ENCODE data around the gene CCDC186. TPM values are rescaled to one million over a fixed set of nuclear protein-coding genes. Genes with fewer than 3 reads are reported as not detected.

The CCDC186 gene
- total RNA-seq, 1 experiment from 2014 or later: 26.3 TPM

GRCh38 chr10:114176511-114176910 lies 2.5 kb upstream of the CCDC186 start:
- peaks cover 19% of the 10 kb centered on the region for H3K36me3 Mint-ChIP-seq (ENCODE audit: insufficient read depth, unreplicated experiment)
- H3K27ac Mint-ChIP-seq (ENCODE audit: unreplicated experiment): no peak overlapping the region
- intact Hi-C loops (cut with micrococcal nuclease; ENCODE audit: unreplicated experiment): no loop called here
- peaks cover 9% of the 10 kb centered on the region; the same call in 1 of the 2 replicates for H3K4me1 ChIP-seq
- TF ChIP-seq, protein P1, sequence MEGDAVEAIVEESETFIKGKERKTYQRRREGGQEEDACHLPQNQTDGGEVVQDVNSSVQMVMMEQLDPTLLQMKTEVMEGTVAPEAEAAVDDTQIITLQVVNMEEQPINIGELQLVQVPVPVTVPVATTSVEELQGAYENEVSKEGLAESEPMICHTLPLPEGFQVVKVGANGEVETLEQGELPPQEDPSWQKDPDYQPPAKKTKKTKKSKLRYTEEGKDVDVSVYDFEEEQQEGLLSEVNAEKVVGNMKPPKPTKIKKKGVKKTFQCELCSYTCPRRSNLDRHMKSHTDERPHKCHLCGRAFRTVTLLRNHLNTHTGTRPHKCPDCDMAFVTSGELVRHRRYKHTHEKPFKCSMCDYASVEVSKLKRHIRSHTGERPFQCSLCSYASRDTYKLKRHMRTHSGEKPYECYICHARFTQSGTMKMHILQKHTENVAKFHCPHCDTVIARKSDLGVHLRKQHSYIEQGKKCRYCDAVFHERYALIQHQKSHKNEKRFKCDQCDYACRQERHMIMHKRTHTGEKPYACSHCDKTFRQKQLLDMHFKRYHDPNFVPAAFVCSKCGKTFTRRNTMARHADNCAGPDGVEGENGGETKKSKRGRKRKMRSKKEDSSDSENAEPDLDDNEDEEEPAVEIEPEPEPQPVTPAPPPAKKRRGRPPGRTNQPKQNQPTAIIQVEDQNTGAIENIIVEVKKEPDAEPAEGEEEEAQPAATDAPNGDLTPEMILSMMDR (IDR thresholded peaks at IDR 0.05; ENCODE audit: insufficient read depth in 1 of 2, low read depth in 1 of 2, low read length in 1 of 2, severe bottlenecking in 1 of 2, unreplicated experiment in 1 of 2): no peak
- no peaks in the 10 kb centered on the region for H3K27me3 ChIP-seq (replicated peaks; ENCODE audit: control insufficient read depth, insufficient read depth, low read length)
- H3K27me3 Mint-ChIP-seq (ENCODE audit: insufficient read depth, unreplicated experiment): no peaks in the 10 kb centered on the region
- no peak for DNase-seq
- H3K4me3 ChIP-seq (ENCODE audit: low read depth, low read length): no peak overlapping the region
- ChIA-PET CTCF (no interaction called here), POLR2A (no interaction called here)
- no peaks in the 10 kb centered on the region for H3K4me1 Mint-ChIP-seq (ENCODE audit: low read depth, unreplicated experiment)
- H3K4me3 Mint-ChIP-seq (ENCODE audit: unreplicated experiment): no peak overlapping the region
- no TSS peak for BruUV-seq (replicated peaks)
- H3K36me3 ChIP-seq (ENCODE audit: control insufficient read depth, insufficient read depth, low read length): no peaks in the 10 kb centered on the region
- no peaks in the 10 kb centered on the region for H3K9me3 Mint-ChIP-seq (ENCODE audit: unreplicated experiment)
- no peaks in the 10 kb centered on the region for H3K9me3 ChIP-seq

DNA sequence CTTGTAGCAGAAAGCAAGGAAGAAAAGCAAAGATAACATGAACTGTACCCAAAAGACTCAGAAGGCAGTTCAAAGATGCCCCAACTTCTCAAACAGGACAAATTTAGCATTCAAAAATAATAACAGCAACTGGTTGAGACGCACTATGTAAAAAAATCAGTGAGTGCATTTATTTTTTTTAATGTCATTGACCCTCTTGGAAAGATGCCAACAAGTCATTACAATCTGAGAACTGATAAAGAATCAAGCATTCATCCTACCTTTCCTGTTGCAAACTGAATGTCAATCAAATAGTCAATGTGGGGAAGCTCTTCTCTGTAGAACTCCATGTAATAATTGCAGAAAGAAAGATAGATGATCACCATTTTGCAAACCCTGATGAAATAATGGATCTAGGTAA lies 1.7 kb upstream of the CCDC186 start:
- Histone ChIP-seq H3K36me3 (ENCODE audit: control insufficient read depth, insufficient read depth, low read length) (no peaks in the 10 kb centered on the region), H3K4me3 (ENCODE audit: low read depth, low read length) (peak overlapping the region; percentile 17), H3K4me1 (peaks cover 9% of the 10 kb centered on the region; the same call in 1 of the 2 replicates), H3K27me3 (replicated peaks; ENCODE audit: control insufficient read depth, insufficient read depth, low read length) (no peaks in the 10 kb centered on the region), H3K9me3 (no peaks in the 10 kb centered on the region)
- Mint-ChIP-seq H3K27ac (ENCODE audit: unreplicated experiment) (no peak overlapping the region), H3K4me3 (ENCODE audit: unreplicated experiment) (peak overlapping the region; percentile 100), H3K9me3 (ENCODE audit: unreplicated experiment) (no peaks in the 10 kb centered on the region), H3K27me3 (ENCODE audit: insufficient read depth, unreplicated experiment) (no peaks in the 10 kb centered on the region), H3K36me3 (ENCODE audit: insufficient read depth, unreplicated experiment) (peaks cover 19% of the 10 kb centered on the region), H3K4me1 (ENCODE audit: low read depth, unreplicated experiment) (no peaks in the 10 kb centered on the region)
- BruUV-seq (replicated peaks): no TSS peak
- intact Hi-C loops (cut with micrococcal nuclease; ENCODE audit: unreplicated experiment): loop anchor here (2.0 kb wide), 1 partner anchor 29 kb away; no protein-coding TSS in a partner anchor
- ChIA-PET POLR2A (no interaction called here), CTCF (no interaction called here)
- TF ChIP-seq, protein P1 (IDR thresholded peaks at IDR 0.05; ENCODE audit: insufficient read depth in 1 of 2, low read depth in 1 of 2, low read length in 1 of 2, severe bottlenecking in 1 of 2, unreplicated experiment in 1 of 2): no peak
- DNase-seq: no peak

GRCh38 chr10:114174695-114175188 lies 739 bp upstream of the CCDC186 start:
- no peaks in the 10 kb centered on the region for H3K4me1 Mint-ChIP-seq (ENCODE audit: low read depth, unreplicated experiment)
- POLR2A ChIA-PET: interaction anchor here (0.9 kb wide), 1 partner anchor 131 kb away, joined by 3 read pairs; the partner anchor contains the start of gene ADRB1

More at GRCh38 chr10:114174695-114175188, 739 bp upstream of the CCDC186 start:
- CTCF ChIA-PET: interaction anchor here (0.6 kb wide), 1 partner anchor 263 kb away, joined by 6 read pairs; no protein-coding TSS in a partner anchor
- H3K4me3 ChIP-seq (ENCODE audit: low read depth, low read length): peak overlapping the region; percentile 54
- no peak for DNase-seq
- H3K4me1 ChIP-seq: peaks cover 9% of the 10 kb centered on the region; the same call in 1 of the 2 replicates
- TF ChIP-seq, protein P1 (IDR thresholded peaks at IDR 0.05; ENCODE audit: insufficient read depth in 1 of 2, low read depth in 1 of 2, low read length in 1 of 2, severe bottlenecking in 1 of 2, unreplicated experiment in 1 of 2): no peak
- TSS peak; percentile 71 for BruUV-seq (replicated peaks)
- Mint-ChIP-seq H3K9me3 (ENCODE audit: unreplicated experiment) (no peaks in the 10 kb centered on the region), H3K4me3 (ENCODE audit: unreplicated experiment) (peak overlapping the region; percentile 100), H3K36me3 (ENCODE audit: insufficient read depth, unreplicated experiment) (peaks cover 19% of the 10 kb centered on the region), H3K27me3 (ENCODE audit: insufficient read depth, unreplicated experiment) (no peaks in the 10 kb centered on the region), H3K27ac (ENCODE audit: unreplicated experiment) (peak overlapping the region; percentile 100)
- no peaks in the 10 kb centered on the region for H3K9me3 ChIP-seq
- H3K27me3 ChIP-seq (replicated peaks; ENCODE audit: control insufficient read depth, insufficient read depth, low read length): no peaks in the 10 kb centered on the region
- intact Hi-C loops (cut with micrococcal nuclease; ENCODE audit: unreplicated experiment): loop anchor here (1.0 to 2.0 kb wide), 3 partner anchors 8 to 65 kb away; partner anchors contain the start of gene VWA2
- H3K36me3 ChIP-seq (ENCODE audit: control insufficient read depth, insufficient read depth, low read length): no peaks in the 10 kb centered on the region
